ENCODE results near the gene USH1C. TPM values are rescaled to one million over a fixed set of nuclear protein-coding genes. Genes with fewer than 3 reads are reported as not detected.

USH1C gene
- total RNA-seq, 1 donor from 2014 or later, result not detected

GRCh38 chr11:17540807-17541206 lies 3.4 kb downstream of the USH1C start:
- Histone ChIP-seq H3K27ac (no peak overlapping the region), H3K36me3 (no peaks in the 10 kb centered on the region), H3K27me3 (peaks cover 15% of the 10 kb centered on the region), H3K4me1 (no peaks in the 10 kb centered on the region), H3K9me3 (no peaks in the 10 kb centered on the region), H3K4me3 (no peak overlapping the region)
- DNase-seq, result no peak
- no peak for TF ChIP-seq CTCF (IDR thresholded peaks at IDR 0.05)
- ATAC-seq, result no peak
- intact Hi-C loops (cut with DNase I), result no loop called here

- DNase-seq (no peak), ATAC-seq (no peak)
- H3K27me3 ChIP-seq, result peaks cover 3% of the 10 kb centered on the region
- no peak overlapping the region for H3K4me3 ChIP-seq
- no peaks in the 10 kb centered on the region for H3K36me3 ChIP-seq
- no peaks in the 10 kb centered on the region for H3K9me3 ChIP-seq
- H3K4me1 ChIP-seq, result no peaks in the 10 kb centered on the region
- no peak for TF ChIP-seq CTCF (IDR thresholded peaks at IDR 0.05)
- intact Hi-C loops (cut with DNase I), result no loop called here
- H3K27ac ChIP-seq, result no peak overlapping the region
Observed at GRCh38 chr11:17538731-17539130, 5.5 kb downstream of the USH1C start.

- ATAC-seq, result no peak
- H3K4me3 ChIP-seq, result no peak overlapping the region
- no peaks in the 10 kb centered on the region for H3K4me1 ChIP-seq
- no peaks in the 10 kb centered on the region for H3K36me3 ChIP-seq
- intact Hi-C loops (cut with DNase I), result no loop called here
- no peaks in the 10 kb centered on the region for H3K27me3 ChIP-seq
- no peaks in the 10 kb centered on the region for H3K9me3 ChIP-seq
- no peak for DNase-seq
- TF ChIP-seq CTCF (IDR thresholded peaks at IDR 0.05), result no peak
- H3K27ac ChIP-seq, result no peak overlapping the region
Observed at GRCh38 chr11:17538054-17538453, 6.2 kb downstream of the USH1C start.

GRCh38 chr11:17537261-17537660 lies 7.0 kb downstream of the USH1C start:
- Histone ChIP-seq H3K4me1 (no peaks in the 10 kb centered on the region), H3K36me3 (no peaks in the 10 kb centered on the region), H3K9me3 (no peaks in the 10 kb centered on the region), H3K4me3 (no peak overlapping the region), H3K27me3 (no peaks in the 10 kb centered on the region), H3K27ac (no peak overlapping the region)
- intact Hi-C loops (cut with DNase I), result no loop called here
- ATAC-seq (no peak), DNase-seq (no peak)
- no peak for TF ChIP-seq CTCF (IDR thresholded peaks at IDR 0.05)

GRCh38 chr11:17535488-17535887 lies 8.7 kb downstream of the USH1C start:
- intact Hi-C loops (cut with DNase I), result no loop called here
- DNase-seq (no peak), ATAC-seq (no peak)
- Histone ChIP-seq H3K36me3 (no peaks in the 10 kb centered on the region), H3K27me3 (no peaks in the 10 kb centered on the region), H3K4me1 (no peaks in the 10 kb centered on the region), H3K27ac (no peak overlapping the region), H3K9me3 (no peaks in the 10 kb centered on the region), H3K4me3 (no peak overlapping the region)
- TF ChIP-seq CTCF (IDR thresholded peaks at IDR 0.05), result no peak

- Histone ChIP-seq H3K36me3 (no peaks in the 10 kb centered on the region), H3K9me3 (no peaks in the 10 kb centered on the region), H3K27me3 (no peaks in the 10 kb centered on the region), H3K27ac (no peak overlapping the region), H3K4me1 (no peaks in the 10 kb centered on the region), H3K4me3 (no peak overlapping the region)
- intact Hi-C loops (cut with DNase I), result no loop called here
- DNase-seq, result no peak
- no peak for ATAC-seq
- TF ChIP-seq CTCF (IDR thresholded peaks at IDR 0.05), result no peak
Observed at GRCh38 chr11:17533778-17534415, 10.3 kb downstream of the USH1C start.
